Stimulated activated naive CD4-positive, alpha-beta T cell treated with Interleukin-2 at 50 U/mL for 16 hours (primary cell): ENCODE data around the gene BLNK.
"Not testable (repeated sequence)": the region's sequence is repeated elsewhere in the genome, so short reads cannot be mapped to it uniquely, and the experiment has no call there.

Source experiments
- DNase-seq: peaks from one replicate; lab custom pipeline; 2025; lab: John Stamatoyannopoulos, UW

Gene BLNK

DNA sequence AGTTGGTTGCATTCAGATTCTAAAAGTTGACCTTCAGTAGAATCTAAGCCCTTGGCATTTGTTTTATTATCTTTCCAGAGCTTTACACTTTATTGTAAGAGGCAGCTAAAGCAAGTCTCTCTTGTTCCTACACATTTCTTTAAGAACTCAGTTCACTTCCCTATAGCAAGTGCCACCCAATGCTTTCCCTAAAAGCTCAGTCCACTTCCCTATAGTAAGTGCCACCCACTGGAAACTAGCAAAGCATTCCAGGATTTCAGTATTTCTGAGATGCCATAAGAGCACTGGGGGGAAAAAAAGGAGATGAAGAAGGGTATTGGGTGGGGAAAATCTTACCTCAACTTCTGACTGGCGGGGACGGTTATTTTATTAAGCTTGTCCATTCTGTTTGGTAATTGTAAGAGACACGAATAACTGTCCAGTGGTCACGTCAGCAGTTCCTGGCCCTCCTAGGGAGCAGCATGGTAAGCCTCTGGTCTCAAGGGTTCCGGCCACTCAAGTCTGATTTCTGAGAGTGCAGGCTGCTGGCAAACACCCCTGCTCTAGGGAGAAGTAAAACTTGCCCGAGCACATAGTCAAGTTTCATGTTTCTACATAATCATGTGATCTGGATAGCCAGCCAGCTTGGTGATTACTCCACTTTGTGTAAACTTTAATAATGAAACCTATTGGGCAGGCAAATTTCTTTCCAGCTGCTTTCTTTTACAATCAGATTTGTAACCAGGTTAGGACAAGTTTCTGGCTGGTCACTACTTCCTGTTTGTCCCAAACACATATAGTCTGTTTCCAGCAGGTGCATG, at the start of gene BLNK:
Gene BLNK, minus strand, starts transcription at position 554 of the 800 bp plus-strand sequence. Its CDS starts 171 bp downstream, at position 383.
- no peak for DNase-seq

- DNase-seq = no peak
Observed at GRCh38 chr10:96319754-96320474, 48.5 kb upstream of the BLNK start.

DNA sequence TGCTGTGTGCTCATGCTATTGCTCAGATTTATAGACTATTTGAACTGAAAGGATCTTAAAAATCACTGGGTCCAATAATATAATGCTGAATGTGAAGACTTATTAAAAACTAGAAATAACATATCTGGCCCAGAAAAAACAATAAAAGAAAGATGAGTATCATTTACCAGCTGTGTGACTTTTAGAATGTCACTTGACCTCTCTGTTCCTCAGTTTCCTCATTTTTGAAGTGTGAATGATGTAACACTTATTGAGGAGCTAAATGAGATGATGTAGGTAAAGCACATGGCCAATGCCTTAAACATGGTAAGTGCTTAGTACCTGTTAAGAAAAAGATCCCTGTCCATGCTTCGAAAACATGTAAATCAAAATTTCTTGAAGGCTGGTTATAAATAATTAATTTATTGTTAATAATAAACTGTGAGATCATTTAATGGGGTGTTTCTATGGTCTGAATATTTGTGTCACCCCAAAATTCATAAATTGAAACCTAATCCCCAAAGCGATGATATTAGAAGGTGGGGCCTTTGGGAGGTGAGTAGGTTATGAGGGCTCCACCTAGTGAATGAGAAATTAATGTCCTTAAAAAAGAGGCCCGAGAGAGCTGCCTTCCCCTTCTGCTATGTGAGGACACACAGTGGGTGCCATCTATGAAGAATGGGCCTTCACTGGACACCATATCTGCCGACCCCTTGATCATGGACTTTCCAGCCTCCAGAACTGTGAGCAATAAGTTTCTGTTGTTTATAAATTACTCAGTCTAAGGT, 45.9 kb upstream of the BLNK start:
- no peak for DNase-seq

DNA sequence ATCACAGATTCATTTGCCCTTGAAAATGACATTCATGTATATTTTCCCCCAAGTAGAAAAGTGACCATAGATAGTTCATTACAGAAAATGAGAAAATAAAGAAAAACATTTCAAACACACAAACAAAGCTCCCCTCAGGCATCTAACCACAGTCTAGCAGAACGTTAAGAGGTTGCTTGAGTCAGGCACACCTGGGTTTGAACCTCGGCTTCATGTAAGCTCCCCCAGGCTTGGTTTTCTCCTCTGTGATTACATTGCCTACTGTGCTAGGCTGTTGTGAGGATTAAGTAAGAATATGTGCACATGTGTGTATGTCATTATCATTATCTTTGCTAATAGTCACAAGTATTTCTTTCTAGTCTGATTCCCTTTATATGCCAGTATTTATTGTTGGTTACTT, 42.0 kb upstream of the BLNK start:
- no peak for DNase-seq

GRCh38 chr10:96311180-96311715, 39.9 kb upstream of the BLNK start:
- DNase-seq = no peak

DNA sequence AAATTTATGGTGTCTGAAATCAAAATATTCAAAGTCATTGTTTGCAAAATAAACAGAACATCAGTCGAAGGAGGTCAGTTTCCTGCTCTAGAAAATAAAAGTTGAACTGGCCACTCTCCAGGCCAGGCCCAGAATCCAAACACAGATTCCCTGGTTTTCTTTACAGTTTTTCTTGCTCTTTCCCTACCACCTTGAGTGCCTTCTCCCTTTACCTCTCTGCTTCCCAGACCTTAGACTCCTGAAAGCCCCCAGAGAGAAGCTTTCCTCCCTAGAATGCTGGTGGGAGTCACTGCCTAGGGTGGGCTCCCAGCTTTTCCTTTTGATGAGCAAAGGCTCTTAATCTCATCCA, 38.9 kb upstream of the BLNK start:
- DNase-seq = no peak

DNA sequence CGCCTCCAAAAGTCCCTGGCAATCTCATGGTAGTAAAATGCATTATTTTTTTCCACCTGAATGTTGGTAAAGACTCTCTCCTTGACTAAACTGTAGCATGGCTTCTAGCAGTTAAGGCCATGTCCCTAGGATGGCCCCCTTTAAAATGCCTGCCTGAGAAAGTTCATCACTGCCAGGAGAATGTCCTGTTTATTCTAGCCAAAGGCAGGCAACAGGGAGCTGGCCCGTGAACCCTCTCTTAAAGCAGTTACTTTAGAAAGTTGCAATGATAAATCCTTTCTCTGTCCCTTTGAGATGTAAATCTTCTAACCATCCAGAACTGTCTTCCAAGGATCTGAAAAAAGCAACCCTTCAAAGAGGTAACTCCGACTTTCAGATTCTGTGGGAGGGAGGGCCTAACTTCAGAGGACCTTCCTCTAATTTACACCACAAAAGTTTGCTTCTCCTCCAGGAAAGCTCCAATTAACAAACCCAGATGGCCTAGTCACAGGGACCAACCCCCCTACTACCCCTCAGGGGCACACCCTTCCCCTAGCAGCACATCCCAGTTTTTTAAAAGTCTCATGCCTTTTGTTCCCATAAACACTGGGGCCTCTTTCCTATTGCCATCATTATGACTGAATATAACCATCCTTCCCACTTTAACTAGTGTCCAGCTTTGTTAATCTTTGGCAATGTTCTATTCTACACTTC, 38.4 kb upstream of the BLNK start:
- DNase-seq = no peak

GRCh38 chr10:96308854-96309253, 37.5 kb upstream of the BLNK start:
- not testable (repeated sequence) for DNase-seq

GRCh38 chr10:96306516-96306915, 35.1 kb upstream of the BLNK start:
- DNase-seq = no peak

DNA sequence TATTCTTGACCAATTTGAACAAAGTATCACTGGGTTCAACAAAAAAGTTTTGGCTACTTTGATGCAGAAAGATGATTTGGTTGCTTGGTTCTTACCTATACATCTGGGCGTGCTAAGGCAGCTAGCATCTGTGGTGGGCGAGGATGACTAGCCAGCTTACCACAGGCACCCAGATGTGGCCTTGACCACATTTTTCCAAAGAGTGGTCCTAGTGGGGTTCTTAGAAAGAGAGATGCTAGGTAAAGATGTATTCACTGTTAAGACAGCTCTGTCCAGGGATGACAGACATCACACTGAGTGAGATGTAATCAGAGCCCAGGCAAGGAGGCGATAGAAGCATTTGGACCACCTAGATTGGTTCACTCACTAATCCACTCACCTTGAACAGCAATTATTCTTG, 33.6 kb upstream of the BLNK start:
- no peak for DNase-seq

DNA sequence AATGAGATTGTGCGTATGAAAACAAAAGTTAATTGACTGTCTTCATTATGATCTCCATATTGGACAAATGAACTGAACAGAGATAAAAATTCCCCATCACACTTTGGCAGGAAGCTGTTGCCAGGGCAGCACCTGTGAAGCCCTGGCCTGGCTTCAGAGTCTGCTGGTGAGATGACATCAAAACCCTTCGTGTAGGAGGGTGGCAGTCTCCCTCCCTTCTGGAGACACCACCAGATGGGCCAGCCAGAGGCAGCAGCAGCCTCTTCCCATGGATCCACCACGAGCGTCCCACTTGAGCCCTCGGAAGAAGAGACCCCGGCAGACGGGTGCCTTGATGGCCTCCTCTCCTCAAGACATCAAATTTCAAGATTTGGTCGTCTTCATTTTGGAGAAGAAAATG, 32.9 kb upstream of the BLNK start, which contains the start of gene DNTT:
Gene DNTT, plus strand, starts transcription at position 205 of the 400 bp plus-strand sequence. Its CDS starts 64 bp downstream, at position 269.
- no peak for DNase-seq

DNA sequence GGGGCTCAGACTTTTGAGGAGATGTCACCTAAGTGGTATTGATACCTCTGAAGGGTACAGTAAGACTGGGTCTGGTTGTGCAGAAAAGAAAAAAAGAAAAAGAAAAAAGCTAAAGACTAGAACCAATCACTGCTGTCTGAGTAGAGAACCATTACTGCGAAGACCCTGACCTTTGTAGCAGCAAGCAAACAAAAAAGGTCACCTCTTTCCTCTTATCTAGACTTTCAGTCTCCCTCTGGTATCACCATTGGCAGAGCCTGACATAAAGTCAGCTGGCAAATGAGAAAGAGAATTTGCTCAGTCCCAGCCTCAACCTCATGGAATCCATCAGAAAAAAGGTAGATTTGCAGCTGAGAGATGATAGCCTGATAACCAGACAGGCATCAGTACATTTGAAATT, 30.2 kb upstream of the BLNK start:
- DNase-seq = no peak

- no peak for DNase-seq
Observed at GRCh38 chr10:96299383-96299782, 28.0 kb upstream of the BLNK start.

DNA sequence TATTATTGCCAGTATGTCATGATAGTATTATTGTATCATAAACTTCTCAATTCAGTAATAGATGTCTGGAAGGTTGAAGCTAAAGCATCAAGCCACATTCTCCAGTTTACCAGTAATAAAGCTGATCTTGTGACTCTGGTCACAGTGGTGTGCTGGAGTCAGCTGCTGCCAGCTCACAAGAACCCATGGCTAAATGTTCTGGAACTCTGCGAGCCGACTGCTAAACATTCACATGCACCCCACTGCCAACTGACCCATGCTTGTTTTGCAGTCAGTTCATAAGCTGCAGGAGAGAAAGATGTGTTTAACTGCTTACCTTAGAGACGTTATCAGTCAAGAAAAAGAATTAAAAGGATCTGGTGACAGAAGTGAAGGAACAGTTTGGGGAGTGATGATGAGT, 27.0 kb upstream of the BLNK start:
- no peak for DNase-seq

DNA sequence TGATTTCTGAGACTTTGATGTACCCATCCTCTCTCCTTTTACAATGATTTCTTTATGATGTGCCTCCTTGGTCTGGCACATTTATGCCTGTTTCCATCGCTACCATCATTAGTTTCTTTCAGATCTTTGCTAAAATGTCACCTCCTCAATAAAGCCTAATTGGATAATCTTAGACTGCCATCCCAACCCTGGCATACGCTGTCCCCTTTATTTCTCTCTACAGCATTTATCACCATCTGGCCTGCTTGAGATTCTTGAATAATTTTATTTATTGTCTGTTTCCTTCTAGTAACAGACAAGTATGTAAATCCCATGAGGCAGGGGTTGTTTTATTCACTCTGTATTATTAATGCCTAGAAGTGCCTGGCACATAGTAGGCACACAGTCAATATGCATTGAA, 26.1 kb upstream of the BLNK start:
- no peak for DNase-seq

GRCh38 chr10:96295475-96295874, 24.1 kb upstream of the BLNK start:
- no peak for DNase-seq

GRCh38 chr10:96292971-96293920, 21.9 kb upstream of the BLNK start:
- DNase-seq = no peak

DNA sequence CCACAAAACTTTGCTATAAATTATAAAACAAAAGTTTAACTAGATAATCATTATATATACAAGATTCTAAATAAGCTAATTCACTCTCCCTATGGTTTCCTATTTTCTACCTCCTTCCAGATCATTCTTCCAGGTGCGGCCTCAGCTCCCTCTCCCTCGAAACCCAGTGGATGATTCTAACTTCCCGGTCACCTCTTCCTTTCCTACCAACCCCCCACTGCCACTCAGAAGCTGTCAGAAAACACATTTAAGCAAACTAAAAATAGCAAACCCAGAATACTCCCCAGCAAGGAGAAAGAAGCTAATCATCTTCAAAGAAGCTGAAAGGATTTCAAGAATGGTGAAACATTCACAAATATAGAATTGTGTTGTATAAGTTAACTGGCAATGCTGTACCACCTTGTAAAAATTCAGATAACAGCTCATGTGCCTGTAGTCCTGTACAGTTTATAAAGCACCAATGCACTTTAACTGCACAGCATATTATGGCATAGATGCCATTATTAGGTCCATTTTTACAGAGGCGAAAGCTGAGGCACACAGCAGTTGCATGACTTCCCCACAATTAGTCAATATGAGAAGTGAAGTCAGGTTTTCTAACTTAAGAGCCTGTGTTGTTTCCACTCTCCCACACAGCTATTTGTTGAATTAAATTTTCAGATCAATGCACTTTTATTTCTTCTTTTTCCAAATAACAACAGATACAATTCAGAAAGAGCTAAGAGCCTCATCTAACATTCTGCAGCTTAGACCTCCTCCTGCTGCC, 19.2 kb upstream of the BLNK start:
- DNase-seq = no peak

GRCh38 chr10:96289218-96289910, 18.0 kb upstream of the BLNK start:
- no peak for DNase-seq
